ENCODE data around the gene TSPAN32.

TSPAN32 gene

GRCh38 chr11:2263071-2263565 is 38.7 kb upstream of the TSPAN32 start:
- ChIA-PET CTCF (no interaction called here), POLR2A (no interaction called here)
- no peak for DNase-seq (ENCODE audit: extremely low spot score)
- TF ChIP-seq CTCF (IDR thresholded peaks at IDR 0.05; ENCODE audit: control extremely low read depth, extremely low read depth, low read depth, missing control alignments): no peak

GRCh38 chr11:2263724-2264360 is 38.0 kb upstream of the TSPAN32 start:
- ChIA-PET POLR2A (no interaction called here), CTCF (no interaction called here)
- TF ChIP-seq CTCF (IDR thresholded peaks at IDR 0.05; ENCODE audit: control extremely low read depth, extremely low read depth, low read depth, missing control alignments): no peak
- DNase-seq (ENCODE audit: extremely low spot score): no peak

- DNase-seq (ENCODE audit: extremely low spot score): no peak
- CTCF ChIA-PET: no interaction called here
- POLR2A ChIA-PET: no interaction called here
- TF ChIP-seq CTCF (IDR thresholded peaks at IDR 0.05; ENCODE audit: control extremely low read depth, extremely low read depth, low read depth, missing control alignments): no peak
These were observed 37.3 kb upstream of the TSPAN32 start for GRCh38 chr11:2264366-2265053.

GRCh38 chr11:2265396-2265795 is 36.4 kb upstream of the TSPAN32 start:
- DNase-seq (ENCODE audit: extremely low spot score): no peak
- CTCF ChIA-PET: no interaction called here
- no peak for TF ChIP-seq CTCF (IDR thresholded peaks at IDR 0.05; ENCODE audit: control extremely low read depth, extremely low read depth, low read depth, missing control alignments)
- POLR2A ChIA-PET: no interaction called here

- CTCF ChIA-PET: no interaction called here
- no peak for DNase-seq (ENCODE audit: extremely low spot score)
- POLR2A ChIA-PET: no interaction called here
- no peak for TF ChIP-seq CTCF (IDR thresholded peaks at IDR 0.05; ENCODE audit: control extremely low read depth, extremely low read depth, low read depth, missing control alignments)
These were observed 35.8 kb upstream of the TSPAN32 start for GRCh38 chr11:2265854-2266585.

- ChIA-PET POLR2A (no interaction called here), CTCF (no interaction called here)
- DNase-seq (ENCODE audit: extremely low spot score): no peak
- no peak for TF ChIP-seq CTCF (IDR thresholded peaks at IDR 0.05; ENCODE audit: control extremely low read depth, extremely low read depth, low read depth, missing control alignments)
These were observed 35.1 kb upstream of the TSPAN32 start for GRCh38 chr11:2266586-2267305.

Measured in GM10248 (cell line).